ENCODE data around the gene ZYX.

ZYX gene

GRCh38 chr7:143435266-143435665 lies 54.1 kb downstream of the ZYX start:
- WGBS, 2 donors (ENCODE audit: extremely low coverage in 2 of 2, insufficient read length in 2 of 2, insufficient replicate concordance in 1 of 2) = no CpG with 5 or more reads among the region's 2 CpGs

GRCh38 chr7:143436325-143436946 lies 55.3 kb downstream of the ZYX start:
- Histone ChIP-seq H3K4me1 (ENCODE audit: control insufficient read depth in 2 of 2, insufficient read depth in 1 of 2, low read depth in 1 of 2, low read length in 2 of 2) (no peaks in the 10 kb centered on the region), H3K18ac (ENCODE audit: low read length) (no peak overlapping the region), H2AK5ac (ENCODE audit: low read depth, low read length) (no peak overlapping the region), H3K9ac (ENCODE audit: low read depth, low read length, poor library complexity) (no peak overlapping the region), H3K4ac (ENCODE audit: low read length) (no peak overlapping the region), H4K8ac (ENCODE audit: low read depth, low read length) (no peak overlapping the region), H3K27me3 (ENCODE audit: control insufficient read depth in 3 of 3, insufficient read depth in 3 of 3, low read depth in 1 of 3, low read length in 3 of 3) (no peaks in the 10 kb centered on the region), H2AFZ (ENCODE audit: low read length) (no peak overlapping the region), H2BK120ac (ENCODE audit: low read depth, low read length) (no peak overlapping the region), H3K23ac (ENCODE audit: low read depth, low read length, poor library complexity) (no peak overlapping the region), H3K4me2 (ENCODE audit: insufficient read depth, low read length, poor library complexity, severe bottlenecking) (no peak overlapping the region), H3K27ac (replicated peaks; ENCODE audit: low read length) (no peak overlapping the region), H3K36me3 (replicated peaks in 1 of 2; ENCODE audit: control insufficient read depth in 2 of 2, insufficient read depth in 2 of 2, low read length in 2 of 2) (no peaks in the 10 kb centered on the region), H2BK5ac (ENCODE audit: low read length) (no peak overlapping the region), H2BK15ac (ENCODE audit: low read length) (no peak overlapping the region), H3K14ac (ENCODE audit: low read length) (no peak overlapping the region), H3K9me3 (replicated peaks in 1 of 2; ENCODE audit: control insufficient read depth in 2 of 2, insufficient read depth in 1 of 2, low read depth in 1 of 2, low read length in 2 of 2) (no peaks in the 10 kb centered on the region), H2BK12ac (ENCODE audit: low read length) (no peak overlapping the region), H3K4me3 (ENCODE audit: low read length in 2 of 2) (no peak overlapping the region), H3K79me1 (ENCODE audit: low read depth, low read length) (no peaks in the 10 kb centered on the region), H4K91ac (ENCODE audit: low read depth, low read length, poor library complexity) (no peak overlapping the region)
- DNase-seq (ENCODE audit: low spot score) = no peak
- no CpG with 5 or more reads among the region's 3 CpGs for WGBS, 2 donors (ENCODE audit: extremely low coverage in 2 of 2, insufficient read length in 2 of 2, insufficient replicate concordance in 1 of 2)

More at GRCh38 chr7:143435266-143435665, 54.1 kb downstream of the ZYX start:
- no peaks in the 10 kb centered on the region for H3K79me1 ChIP-seq (ENCODE audit: low read depth, low read length)
- H3K9me3 ChIP-seq (replicated peaks in 1 of 2; ENCODE audit: control insufficient read depth in 2 of 2, insufficient read depth in 1 of 2, low read depth in 1 of 2, low read length in 2 of 2) = no peaks in the 10 kb centered on the region
- no peak overlapping the region for H3K4me2 ChIP-seq (ENCODE audit: insufficient read depth, low read length, poor library complexity, severe bottlenecking)
- H3K23ac ChIP-seq (ENCODE audit: low read depth, low read length, poor library complexity) = no peak overlapping the region
- H3K4me3 ChIP-seq (ENCODE audit: low read length in 2 of 2) = no peak overlapping the region
- no peak overlapping the region for H4K91ac ChIP-seq (ENCODE audit: low read depth, low read length, poor library complexity)
- no peak overlapping the region for H3K27ac ChIP-seq (replicated peaks; ENCODE audit: low read length)
- H4K8ac ChIP-seq (ENCODE audit: low read depth, low read length) = no peak overlapping the region
- no peak overlapping the region for H2BK120ac ChIP-seq (ENCODE audit: low read depth, low read length)
- H3K14ac ChIP-seq (ENCODE audit: low read length) = no peak overlapping the region
- H2BK15ac ChIP-seq (ENCODE audit: low read length) = no peak overlapping the region
- no peak overlapping the region for H3K18ac ChIP-seq (ENCODE audit: low read length)
- no peak for DNase-seq (ENCODE audit: low spot score)
- H2AFZ ChIP-seq (ENCODE audit: low read length) = no peak overlapping the region
- H2AK5ac ChIP-seq (ENCODE audit: low read depth, low read length) = no peak overlapping the region
- no peak overlapping the region for H3K4ac ChIP-seq (ENCODE audit: low read length)
- no peaks in the 10 kb centered on the region for H3K27me3 ChIP-seq (ENCODE audit: control insufficient read depth in 3 of 3, insufficient read depth in 3 of 3, low read depth in 1 of 3, low read length in 3 of 3)
- no peaks in the 10 kb centered on the region for H3K36me3 ChIP-seq (replicated peaks in 1 of 2; ENCODE audit: control insufficient read depth in 2 of 2, insufficient read depth in 2 of 2, low read length in 2 of 2)
- H2BK12ac ChIP-seq (ENCODE audit: low read length) = no peak overlapping the region
- no peaks in the 10 kb centered on the region for H3K4me1 ChIP-seq (ENCODE audit: control insufficient read depth in 2 of 2, insufficient read depth in 1 of 2, low read depth in 1 of 2, low read length in 2 of 2)
- H3K9ac ChIP-seq (ENCODE audit: low read depth, low read length, poor library complexity) = no peak overlapping the region
- H2BK5ac ChIP-seq (ENCODE audit: low read length) = no peak overlapping the region

GRCh38 chr7:143437578-143437977 lies 56.4 kb downstream of the ZYX start:
- Histone ChIP-seq H2BK120ac (ENCODE audit: low read depth, low read length) (no peak overlapping the region), H3K4me3 (ENCODE audit: low read length in 2 of 2) (no peak overlapping the region)

GRCh38 chr7:143439866-143440265 lies 58.7 kb downstream of the ZYX start:
- no peaks in the 10 kb centered on the region for H3K36me3 ChIP-seq (replicated peaks in 1 of 2; ENCODE audit: control insufficient read depth in 2 of 2, insufficient read depth in 2 of 2, low read length in 2 of 2)
- H3K27ac ChIP-seq (replicated peaks; ENCODE audit: low read length) = no peak overlapping the region
- no peak overlapping the region for H3K9ac ChIP-seq (ENCODE audit: low read depth, low read length, poor library complexity)
- no peak overlapping the region for H4K91ac ChIP-seq (ENCODE audit: low read depth, low read length, poor library complexity)
- no peak overlapping the region for H2AK5ac ChIP-seq (ENCODE audit: low read depth, low read length)
- H3K14ac ChIP-seq (ENCODE audit: low read length) = no peak overlapping the region
- no peak overlapping the region for H2AFZ ChIP-seq (ENCODE audit: low read length)
- H2BK15ac ChIP-seq (ENCODE audit: low read length) = no peak overlapping the region
- no peak overlapping the region for H2BK5ac ChIP-seq (ENCODE audit: low read length)
- H3K9me3 ChIP-seq (replicated peaks in 1 of 2; ENCODE audit: control insufficient read depth in 2 of 2, insufficient read depth in 1 of 2, low read depth in 1 of 2, low read length in 2 of 2) = no peaks in the 10 kb centered on the region
- no peak overlapping the region for H3K4ac ChIP-seq (ENCODE audit: low read length)
- no peaks in the 10 kb centered on the region for H3K79me1 ChIP-seq (ENCODE audit: low read depth, low read length)
- WGBS, 2 donors (ENCODE audit: extremely low coverage in 2 of 2, insufficient read length in 2 of 2, insufficient replicate concordance in 1 of 2) = no CpG with 5 or more reads among the region's 2 CpGs
- H2BK12ac ChIP-seq (ENCODE audit: low read length) = no peak overlapping the region
- H3K4me1 ChIP-seq (ENCODE audit: control insufficient read depth in 2 of 2, insufficient read depth in 1 of 2, low read depth in 1 of 2, low read length in 2 of 2) = no peaks in the 10 kb centered on the region
- H3K23ac ChIP-seq (ENCODE audit: low read depth, low read length, poor library complexity) = no peak overlapping the region
- H3K4me2 ChIP-seq (ENCODE audit: insufficient read depth, low read length, poor library complexity, severe bottlenecking) = no peak overlapping the region
- H3K27me3 ChIP-seq (ENCODE audit: control insufficient read depth in 3 of 3, insufficient read depth in 3 of 3, low read depth in 1 of 3, low read length in 3 of 3) = no peaks in the 10 kb centered on the region
- DNase-seq (ENCODE audit: low spot score) = no peak
- no peak overlapping the region for H3K18ac ChIP-seq (ENCODE audit: low read length)
- H2BK120ac ChIP-seq (ENCODE audit: low read depth, low read length) = no peak overlapping the region
- H3K4me3 ChIP-seq (ENCODE audit: low read length in 2 of 2) = no peak overlapping the region
- no peak overlapping the region for H4K8ac ChIP-seq (ENCODE audit: low read depth, low read length)

More at GRCh38 chr7:143437578-143437977, 56.4 kb downstream of the ZYX start:
- no peak overlapping the region for H3K23ac ChIP-seq (ENCODE audit: low read depth, low read length, poor library complexity)
- H3K9me3 ChIP-seq (replicated peaks in 1 of 2; ENCODE audit: control insufficient read depth in 2 of 2, insufficient read depth in 1 of 2, low read depth in 1 of 2, low read length in 2 of 2) = no peaks in the 10 kb centered on the region
- H3K4me2 ChIP-seq (ENCODE audit: insufficient read depth, low read length, poor library complexity, severe bottlenecking) = no peak overlapping the region
- H2BK5ac ChIP-seq (ENCODE audit: low read length) = no peak overlapping the region
- H3K27ac ChIP-seq (replicated peaks; ENCODE audit: low read length) = no peak overlapping the region
- no peak overlapping the region for H3K4ac ChIP-seq (ENCODE audit: low read length)
- no peak overlapping the region for H2BK12ac ChIP-seq (ENCODE audit: low read length)
- WGBS, 2 donors (ENCODE audit: extremely low coverage in 2 of 2, insufficient read length in 2 of 2, insufficient replicate concordance in 1 of 2) = no CpG with 5 or more reads among the region's 4 CpGs
- H2AFZ ChIP-seq (ENCODE audit: low read length) = no peak overlapping the region
- H3K18ac ChIP-seq (ENCODE audit: low read length) = no peak overlapping the region
- no peaks in the 10 kb centered on the region for H3K79me1 ChIP-seq (ENCODE audit: low read depth, low read length)
- no peak overlapping the region for H3K14ac ChIP-seq (ENCODE audit: low read length)
- no peak overlapping the region for H4K8ac ChIP-seq (ENCODE audit: low read depth, low read length)
- H3K36me3 ChIP-seq (replicated peaks in 1 of 2; ENCODE audit: control insufficient read depth in 2 of 2, insufficient read depth in 2 of 2, low read length in 2 of 2) = no peaks in the 10 kb centered on the region
- no peak overlapping the region for H4K91ac ChIP-seq (ENCODE audit: low read depth, low read length, poor library complexity)
- H3K27me3 ChIP-seq (ENCODE audit: control insufficient read depth in 3 of 3, insufficient read depth in 3 of 3, low read depth in 1 of 3, low read length in 3 of 3) = no peaks in the 10 kb centered on the region
- H3K9ac ChIP-seq (ENCODE audit: low read depth, low read length, poor library complexity) = no peak overlapping the region
- no peak for DNase-seq (ENCODE audit: low spot score)
- H3K4me1 ChIP-seq (ENCODE audit: control insufficient read depth in 2 of 2, insufficient read depth in 1 of 2, low read depth in 1 of 2, low read length in 2 of 2) = no peaks in the 10 kb centered on the region
- no peak overlapping the region for H2BK15ac ChIP-seq (ENCODE audit: low read length)
- H2AK5ac ChIP-seq (ENCODE audit: low read depth, low read length) = no peak overlapping the region

Data from neuronal stem cell (in vitro differentiated cells).